A549 (cell line): ENCODE results near the gene HS3ST3B1.

ENCODE experiments used
- BHLHE40 ChIP-seq: IDR thresholded peaks from 2 replicates; pipeline ENCODE4 v1.6.1; 2012; ENCODE audit warnings: low read depth, low read length, inconsistent platforms
- CBX2 ChIP-seq: fragments of 200-600 bp; sonication (generic); IDR thresholded peaks from 2 replicates; pipeline ENCODE4 v1.6.1; 2016; ENCODE audit warnings: low read depth, mild to moderate bottlenecking, borderline replicate concordance
- CHD4 ChIP-seq: fragments of 200-600 bp; sonication (generic); IDR thresholded peaks from 2 replicates; pipeline ENCODE4 v1.6.1; 2016; ENCODE audit warnings: antibody characterized with exemption, mild to moderate bottlenecking, borderline replicate concordance
- PHF8 ChIP-seq: fragments of 200-600 bp; sonication (generic); IDR thresholded peaks from 2 replicates; pipeline ENCODE4 v1.6.1; 2016; ENCODE audit warnings: low read depth, mild to moderate bottlenecking, antibody characterized with exemption, moderate library complexity, borderline replicate concordance
- RAD21 ChIP-seq, 2 experiments: fragments of >200 bp in 1 of 2; sonication (Bioruptor Twin) in 1 of 2; formaldehyde crosslinking in 1 of 2; IDR thresholded peaks in 1 of 2; conservative IDR thresholded peaks in 1 of 2; 2 replicates in 1 of 2; 3 replicates in 1 of 2; pipeline ENCODE4 v1.6.1; 2012 to 2018; ENCODE audit warnings: inconsistent platforms in 1 of 2
- RFX5 ChIP-seq: fragments of 450-650 bp; IDR thresholded peaks from 2 replicates; pipeline ENCODE4 v1.7.1; 2014; ENCODE audit warnings: antibody characterized with exemption, mild to moderate bottlenecking, moderate library complexity
- RNF2 ChIP-seq: fragments of 200-600 bp; sonication (generic); IDR thresholded peaks from 2 replicates; pipeline ENCODE4 v1.6.1; 2016; ENCODE audit warnings: low read depth, mild to moderate bottlenecking, antibody characterized with exemption, moderate library complexity, borderline replicate concordance
- TF ChIP-seq, protein P1 (sequence below): fragments of >200 bp; sonication (Bioruptor Twin); formaldehyde crosslinking; IDR thresholded peaks from 3 replicates; pipeline ENCODE4 v1.5.1; 2016

DNA sequence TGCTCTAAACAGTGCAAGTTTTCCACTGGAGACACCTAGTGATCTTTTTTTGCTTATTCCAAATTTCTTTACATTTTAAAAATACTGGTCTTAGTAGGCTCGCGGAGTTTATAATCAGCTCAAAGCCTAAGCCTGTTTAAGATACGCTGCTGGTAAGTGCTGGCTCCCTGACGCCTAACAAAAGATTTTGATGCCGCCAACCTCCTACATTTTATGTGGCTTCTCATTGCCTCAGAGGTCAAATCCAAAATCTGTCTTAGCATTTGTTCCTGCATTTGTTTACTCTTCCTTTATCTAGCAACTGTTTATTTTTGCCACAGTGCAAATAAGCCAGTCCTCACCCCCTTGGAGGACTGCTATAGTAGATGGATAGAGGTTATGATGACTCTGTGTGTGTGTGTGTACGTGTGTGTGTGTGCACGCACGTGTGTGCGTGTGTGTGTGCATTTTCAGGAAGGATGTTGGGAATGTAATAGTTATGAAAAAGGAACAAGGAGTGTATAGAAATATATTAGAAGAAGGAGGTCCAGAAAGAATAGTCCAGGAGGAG, 24.8 kb downstream of the HS3ST3B1 start:
- TF ChIP-seq RNF2 (no peak), RFX5 (no peak), RAD21 (conservative IDR thresholded peaks at IDR 0.05 in 1 of 2, IDR thresholded peaks at IDR 0.05 in 1 of 2) (no peak), CBX2 (no peak), PHF8 (no peak), CHD4 (no peak), BHLHE40 (no peak)
- TF ChIP-seq, protein P1, sequence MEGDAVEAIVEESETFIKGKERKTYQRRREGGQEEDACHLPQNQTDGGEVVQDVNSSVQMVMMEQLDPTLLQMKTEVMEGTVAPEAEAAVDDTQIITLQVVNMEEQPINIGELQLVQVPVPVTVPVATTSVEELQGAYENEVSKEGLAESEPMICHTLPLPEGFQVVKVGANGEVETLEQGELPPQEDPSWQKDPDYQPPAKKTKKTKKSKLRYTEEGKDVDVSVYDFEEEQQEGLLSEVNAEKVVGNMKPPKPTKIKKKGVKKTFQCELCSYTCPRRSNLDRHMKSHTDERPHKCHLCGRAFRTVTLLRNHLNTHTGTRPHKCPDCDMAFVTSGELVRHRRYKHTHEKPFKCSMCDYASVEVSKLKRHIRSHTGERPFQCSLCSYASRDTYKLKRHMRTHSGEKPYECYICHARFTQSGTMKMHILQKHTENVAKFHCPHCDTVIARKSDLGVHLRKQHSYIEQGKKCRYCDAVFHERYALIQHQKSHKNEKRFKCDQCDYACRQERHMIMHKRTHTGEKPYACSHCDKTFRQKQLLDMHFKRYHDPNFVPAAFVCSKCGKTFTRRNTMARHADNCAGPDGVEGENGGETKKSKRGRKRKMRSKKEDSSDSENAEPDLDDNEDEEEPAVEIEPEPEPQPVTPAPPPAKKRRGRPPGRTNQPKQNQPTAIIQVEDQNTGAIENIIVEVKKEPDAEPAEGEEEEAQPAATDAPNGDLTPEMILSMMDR, result no peak
